Natural killer cell (primary cell): Measurements from ENCODE around the gene SEC16A. TPM values are rescaled to one million over a fixed set of nuclear protein-coding genes. Genes with fewer than 3 reads are reported as not detected.

Experiments
- ATAC-seq, 3 donors: fragments of 150-1000 bp in 2 of 3; fragments of 200-7000 bp in 1 of 3; cut with Tn5 transposase; 1 replicate in 1 of 3; 2 replicates in 2 of 3; pipeline ENCODE4 v1.10.0; 2021; ENCODE audit warnings: mild to moderate bottlenecking in 2 of 3, moderate library complexity in 2 of 3
- DNase-seq, 2 donors: peaks; one replicate each; pipeline versions ENCODE4 v3.0.0 to v3.0.0-alpha.2; 2013 to 2021; ENCODE audit warnings: mixed read lengths in 1 of 2
- H3K27ac ChIP-seq: one replicate; pipeline ENCODE4 v1.5.1; 2013; ENCODE audit warnings: mild to moderate bottlenecking, low read length
- H3K27me3 ChIP-seq: one replicate; pipeline ENCODE4 v1.6.1; 2013; ENCODE audit warnings: low read length; ENCODE audit not compliant: control insufficient read depth, insufficient read depth
- H3K36me3 ChIP-seq: one replicate; pipeline ENCODE4 v1.6.1; 2013; ENCODE audit warnings: low read length; ENCODE audit not compliant: control insufficient read depth, insufficient read depth
- H3K4me1 ChIP-seq: one replicate; pipeline ENCODE4 v1.6.1; 2013; ENCODE audit warnings: low read length; ENCODE audit not compliant: control insufficient read depth, insufficient read depth
- H3K4me3 ChIP-seq: one replicate; pipeline ENCODE4 v1.5.1; 2013; ENCODE audit warnings: low read length
- H3K9me3 ChIP-seq: one replicate; pipeline ENCODE4 v1.6.1; 2013; ENCODE audit warnings: low read length; ENCODE audit not compliant: control insufficient read depth, insufficient read depth
- H3K27ac Mint-ChIP-seq, 2 donors: one replicate each; pipeline ENCODE4 v1.8.0; 2022; ENCODE audit warnings: mild to moderate bottlenecking in 2 of 2, mixed read lengths in 2 of 2, moderate library complexity in 1 of 2
- H3K27me3 Mint-ChIP-seq, 2 donors: one replicate each; pipeline ENCODE4 v1.8.0; 2022; ENCODE audit warnings: low read depth in 2 of 2, mixed read lengths in 2 of 2
- H3K36me3 Mint-ChIP-seq: one replicate; pipeline ENCODE4 v1.8.0; 2022; ENCODE audit warnings: mixed read lengths
- H3K4me1 Mint-ChIP-seq, 2 donors: one replicate each; pipeline ENCODE4 v1.8.0; 2022; ENCODE audit warnings: mixed read lengths in 2 of 2
- H3K4me3 Mint-ChIP-seq: one replicate; pipeline ENCODE4 v1.8.0; 2022; ENCODE audit warnings: mild to moderate bottlenecking, moderate library complexity, mixed read lengths
- H3K9me3 Mint-ChIP-seq, 2 donors: one replicate each; pipeline ENCODE4 v1.8.0; 2022; ENCODE audit warnings: mixed read lengths in 2 of 2
- CTCF ChIP-seq: fragments of 200-600 bp; IDR thresholded peaks from one replicate; pipeline ENCODE4 v1.8.0; 2022; ENCODE audit warnings: antibody characterized with exemption
- WGBS: methylation state at CpG from one replicate; pipeline ENCODE4 v1.1.7; 2013; ENCODE audit warnings: missing lambda C conversion rate; ENCODE audit not compliant: insufficient coverage; 5-methylcytosine and 5-hydroxymethylcytosine counted together
- intact Hi-C: fragments of 100-400 bp; cut with micrococcal nuclease; formaldehyde crosslinking; loops from one replicate; pipeline ENCODE4 v1.14.2; 2022
- total RNA-seq, 4 donors: library from RNA; stranded (reverse); fragments of 120-200 nt in 1 of 4; gene quantifications; one replicate each; pipeline versions ENCODE4 v1.2.3 to v1.2.4, GENCODE V29; 2013 to 2022

Gene SEC16A
- total RNA-seq, 3 donors from 2014 or later (not counting 1 experiment from before 2014, with no cell fraction given): 84.3 to 89.0 (median 87.1) TPM

GRCh38 chr9:136445799-136446198 lies 37.0 kb downstream of the SEC16A start:
- DNase-seq (no peak), ATAC-seq (no peak)
- peaks cover 22% of the 10 kb centered on the region for H3K36me3 Mint-ChIP-seq
- H3K27me3 Mint-ChIP-seq: no peaks in the 10 kb centered on the region
- no peak overlapping the region for H3K4me3 Mint-ChIP-seq
- no peak overlapping the region for H3K27ac Mint-ChIP-seq
- no peak for TF ChIP-seq CTCF
- H3K9me3 Mint-ChIP-seq: no peaks in the 10 kb centered on the region
- WGBS: 98% methylated on average over 7 of the region's 7 CpGs
- H3K4me3 ChIP-seq: no peak overlapping the region
- H3K9me3 ChIP-seq: no peaks in the 10 kb centered on the region
- intact Hi-C loops: no loop called here
- no peaks in the 10 kb centered on the region for H3K27me3 ChIP-seq
- no peaks in the 10 kb centered on the region for H3K4me1 ChIP-seq
- peaks cover 83% of the 10 kb centered on the region for H3K36me3 ChIP-seq
- H3K4me1 Mint-ChIP-seq: no peaks in the 10 kb centered on the region
- H3K27ac ChIP-seq: no peak overlapping the region

- H3K4me3 Mint-ChIP-seq: no peak overlapping the region
- no peak for TF ChIP-seq CTCF
- Histone ChIP-seq H3K36me3 (peaks cover 68% of the 10 kb centered on the region), H3K4me1 (peaks cover 5% of the 10 kb centered on the region), H3K27ac (no peak overlapping the region), H3K4me3 (no peak overlapping the region), H3K9me3 (no peaks in the 10 kb centered on the region), H3K27me3 (no peaks in the 10 kb centered on the region)
- no peaks in the 10 kb centered on the region for H3K4me1 Mint-ChIP-seq
- ATAC-seq (no peak), DNase-seq (no peak)
- WGBS: 97% methylated on average over 20 of the region's 20 CpGs
- H3K36me3 Mint-ChIP-seq: peaks cover 22% of the 10 kb centered on the region
- no peaks in the 10 kb centered on the region for H3K27me3 Mint-ChIP-seq
- H3K9me3 Mint-ChIP-seq: no peaks in the 10 kb centered on the region
- H3K27ac Mint-ChIP-seq: no peak overlapping the region
- intact Hi-C loops: no loop called here
Measured at GRCh38 chr9:136444102-136444501, 38.7 kb downstream of the SEC16A start.

- Histone ChIP-seq H3K36me3 (peaks cover 64% of the 10 kb centered on the region), H3K4me3 (no peak overlapping the region), H3K4me1 (peaks cover 8% of the 10 kb centered on the region), H3K27ac (no peak overlapping the region), H3K27me3 (no peaks in the 10 kb centered on the region), H3K9me3 (no peaks in the 10 kb centered on the region)
- no peak for DNase-seq
- H3K9me3 Mint-ChIP-seq: no peaks in the 10 kb centered on the region
- WGBS: 95% methylated on average over 7 of the region's 7 CpGs
- H3K27me3 Mint-ChIP-seq: no peaks in the 10 kb centered on the region
- H3K27ac Mint-ChIP-seq: no peak overlapping the region
- no peak for ATAC-seq
- intact Hi-C loops: no loop called here
- peaks cover 22% of the 10 kb centered on the region for H3K36me3 Mint-ChIP-seq
- TF ChIP-seq CTCF: no peak
- H3K4me3 Mint-ChIP-seq: peak overlapping the region; percentile 4
- H3K4me1 Mint-ChIP-seq: peaks cover 0 to under 1% of the 10 kb centered on the region in 2 donors
Measured at GRCh38 chr9:136443687-136444086, 39.2 kb downstream of the SEC16A start.

GRCh38 chr9:136443087-136443486 lies 39.8 kb downstream of the SEC16A start:
- intact Hi-C loops: no loop called here
- no peak for TF ChIP-seq CTCF
- Histone ChIP-seq H3K4me1 (peaks cover 13% of the 10 kb centered on the region), H3K4me3 (no peak overlapping the region), H3K27ac (no peak overlapping the region), H3K27me3 (no peaks in the 10 kb centered on the region), H3K36me3 (peaks cover 60% of the 10 kb centered on the region), H3K9me3 (no peaks in the 10 kb centered on the region)
- 98% methylated on average over 14 of the region's 15 CpGs for WGBS
- Mint-ChIP-seq H3K36me3 (peaks cover 21% of the 10 kb centered on the region), H3K9me3 (no peaks in the 10 kb centered on the region), H3K4me3 (no peak overlapping the region), H3K27ac (peak overlapping the region in 1 of 2 donors; percentile 36), H3K27me3 (no peaks in the 10 kb centered on the region), H3K4me1 (peaks cover 0 to 6% of the 10 kb centered on the region in 2 donors)
- DNase-seq (no peak), ATAC-seq (no peak)
